ENCODE data around the gene PCBP3. TPM values are rescaled to one million over a fixed set of nuclear protein-coding genes. Genes with fewer than 3 reads are reported as not detected.

Gene PCBP3
- total and polyA plus RNA-seq, 10 of the 15 experiments (the other 5 are each of a cell fraction or from before 2014, with no cell fraction given), result 0.09 to 1.3 (median 0.46) TPM; not detected in 3

DNA sequence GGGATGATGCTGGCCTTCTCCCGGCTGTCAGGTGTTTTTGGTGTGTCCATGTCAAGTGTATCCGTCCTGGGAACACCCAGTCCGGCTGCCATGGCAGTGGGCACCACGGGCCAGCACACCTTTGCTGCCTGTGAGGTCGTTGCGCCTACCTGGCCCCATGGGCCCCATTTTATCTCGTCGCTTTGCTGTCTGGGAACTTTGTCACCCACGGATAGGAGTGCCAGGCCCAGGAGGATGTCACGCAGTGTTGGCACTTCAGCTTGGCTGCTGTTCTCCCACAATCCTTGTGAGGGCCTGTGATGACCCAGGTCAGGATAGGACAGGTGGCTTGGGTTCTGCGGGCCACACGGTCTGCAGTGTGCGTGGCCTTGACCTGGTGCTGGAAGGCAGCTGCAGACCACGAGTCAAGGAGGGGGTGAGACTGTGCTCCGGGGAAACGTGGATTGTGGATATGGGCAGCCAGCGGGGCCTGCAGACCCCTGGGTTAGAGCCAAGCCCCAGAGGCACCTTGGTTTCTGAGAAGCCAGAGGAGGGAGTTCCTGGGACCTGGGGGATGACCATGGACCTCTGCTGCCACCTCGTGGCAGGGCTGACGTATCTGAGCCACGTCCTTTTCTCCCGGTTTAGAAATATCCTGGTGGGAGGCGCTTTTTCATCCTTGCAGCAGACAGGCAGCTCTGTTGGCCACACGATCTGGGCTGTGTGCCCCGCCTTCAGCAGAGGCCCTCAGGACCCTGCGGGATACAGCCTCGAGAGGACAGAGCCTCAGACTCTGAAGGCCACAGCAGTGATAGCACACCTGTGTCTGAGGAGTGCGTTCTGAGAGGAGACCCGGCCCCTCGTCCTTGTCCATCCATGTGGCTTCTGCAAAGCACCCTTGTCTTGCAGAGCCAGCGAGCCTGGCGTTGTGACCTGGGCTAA lies 176.9 kb downstream of the PCBP3 start:
- ChIA-PET SMC1A (ENCODE audit: uncharacterized antibody, unreplicated experiment) (interaction anchor here (5.3 kb wide), 1 partner anchor 264 kb away, joined by 38 read pairs; no protein-coding TSS in a partner anchor), CTCF (interaction anchor here (0.6 to 8.0 kb wide), 11 partner anchors 9 to 680 kb away, joined by 3 to 82 read pairs (median 4); no protein-coding TSS in a partner anchor), RAD21 (ENCODE audit: unreplicated experiment) (interaction anchor here (6.0 kb wide), 1 partner anchor 265 kb away, joined by 42 read pairs; no protein-coding TSS in a partner anchor), POLR2A (interaction anchor here (0.5 kb wide), 1 partner anchor 57 kb away, joined by 3 read pairs; no protein-coding TSS in a partner anchor)
- no peak overlapping the region for H3K9ac ChIP-seq (ENCODE audit: control insufficient read depth, insufficient read depth, low read length)
- no peak for DNase-seq (ENCODE audit: low read depth, low spot score)
- H3K36me3 ChIP-seq (ENCODE audit: control insufficient read depth in 2 of 2, insufficient read depth in 2 of 2, low read length in 1 of 2), result no peaks in the 10 kb centered on the region
- no peaks in the 10 kb centered on the region for H4K20me1 ChIP-seq (ENCODE audit: control insufficient read depth, insufficient read depth)
- H3K4me2 ChIP-seq (ENCODE audit: control insufficient read depth, insufficient read depth), result no peak overlapping the region
- intact Hi-C loops (cut with micrococcal nuclease; ENCODE audit: unreplicated experiment), result loop anchor here (1.0 to 10.0 kb wide), 4 partner anchors 264 to 680 kb away; no protein-coding TSS in a partner anchor
- ATAC-seq, result peak; percentile 88
- no peak overlapping the region; the same call in 1 of the 2 replicates for H2AFZ ChIP-seq (ENCODE audit: control insufficient read depth, low read depth, low read length)
- H3K9me3 ChIP-seq (replicated peaks; ENCODE audit: control insufficient read depth, insufficient read depth, low read length), result no peaks in the 10 kb centered on the region
- no peak overlapping the region for H3K4me3 ChIP-seq
- WGBS (ENCODE audit: insufficient coverage, insufficient replicate concordance, low lambda C conversion rate, missing lambda C conversion rate), result 33% methylated on average over 31 of the region's 31 CpGs
- H3K79me2 ChIP-seq (ENCODE audit: control insufficient read depth, insufficient read depth, low read length), result no peaks in the 10 kb centered on the region
- 0 out of 2 replicates have a peak, but pooled peaks have one; percentile 51 for TF ChIP-seq RB1 (IDR thresholded peaks at IDR 0.05; ENCODE audit: borderline replicate concordance)
- TF ChIP-seq, protein P1, sequence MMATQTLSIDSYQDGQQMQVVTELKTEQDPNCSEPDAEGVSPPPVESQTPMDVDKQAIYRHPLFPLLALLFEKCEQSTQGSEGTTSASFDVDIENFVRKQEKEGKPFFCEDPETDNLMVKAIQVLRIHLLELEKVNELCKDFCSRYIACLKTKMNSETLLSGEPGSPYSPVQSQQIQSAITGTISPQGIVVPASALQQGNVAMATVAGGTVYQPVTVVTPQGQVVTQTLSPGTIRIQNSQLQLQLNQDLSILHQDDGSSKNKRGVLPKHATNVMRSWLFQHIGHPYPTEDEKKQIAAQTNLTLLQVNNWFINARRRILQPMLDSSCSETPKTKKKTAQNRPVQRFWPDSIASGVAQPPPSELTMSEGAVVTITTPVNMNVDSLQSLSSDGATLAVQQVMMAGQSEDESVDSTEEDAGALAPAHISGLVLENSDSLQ (IDR thresholded peaks at IDR 0.05), result 0 out of 2 replicates have a peak, but pooled peaks have one; percentile 19
- no peak for TF ChIP-seq HDAC6 (IDR thresholded peaks at IDR 0.05; ENCODE audit: unreplicated experiment)
- TF ChIP-seq GATAD2B (conservative IDR thresholded peaks at IDR 0.05; ENCODE audit: low read depth), result 0 out of 2 replicates have a peak, but pooled peaks have one; percentile 42
- TF ChIP-seq NR2F1 (conservative IDR thresholded peaks at IDR 0.05), result 0 out of 2 replicates have a peak, but pooled peaks have one; percentile 7
- peak; percentile 94 for TF ChIP-seq RAD21 (IDR thresholded peaks at IDR 0.05; ENCODE audit: insufficient read depth, low read depth, low read length)
- TF ChIP-seq BACH1 (IDR thresholded peaks at IDR 0.05; ENCODE audit: borderline replicate concordance), result no peak
- TF ChIP-seq CREM (IDR thresholded peaks at IDR 0.05; ENCODE audit: low read depth), result peak; percentile 76
- 0 out of 2 replicates have a peak, but pooled peaks have one; percentile 36 for TF ChIP-seq ZNF207 (IDR thresholded peaks at IDR 0.05; ENCODE audit: borderline replicate concordance)
- TF ChIP-seq BHLHE40 (IDR thresholded peaks at IDR 0.05; ENCODE audit: borderline replicate concordance in 1 of 2, low read depth in 2 of 2, low read length in 1 of 2), result 0 out of 4 replicates have a peak, but pooled peaks have one; percentile 6 to 19
- TF ChIP-seq POU2F2 (IDR thresholded peaks at IDR 0.05; ENCODE audit: borderline replicate concordance, low read depth, low read length), result 0 out of 3 replicates have a peak, but pooled peaks have one; percentile 30
- no peak for TF ChIP-seq NR2C2 (IDR thresholded peaks at IDR 0.05; ENCODE audit: borderline replicate concordance, control insufficient read depth, insufficient read length, low read depth)
- TF ChIP-seq, protein P2, sequence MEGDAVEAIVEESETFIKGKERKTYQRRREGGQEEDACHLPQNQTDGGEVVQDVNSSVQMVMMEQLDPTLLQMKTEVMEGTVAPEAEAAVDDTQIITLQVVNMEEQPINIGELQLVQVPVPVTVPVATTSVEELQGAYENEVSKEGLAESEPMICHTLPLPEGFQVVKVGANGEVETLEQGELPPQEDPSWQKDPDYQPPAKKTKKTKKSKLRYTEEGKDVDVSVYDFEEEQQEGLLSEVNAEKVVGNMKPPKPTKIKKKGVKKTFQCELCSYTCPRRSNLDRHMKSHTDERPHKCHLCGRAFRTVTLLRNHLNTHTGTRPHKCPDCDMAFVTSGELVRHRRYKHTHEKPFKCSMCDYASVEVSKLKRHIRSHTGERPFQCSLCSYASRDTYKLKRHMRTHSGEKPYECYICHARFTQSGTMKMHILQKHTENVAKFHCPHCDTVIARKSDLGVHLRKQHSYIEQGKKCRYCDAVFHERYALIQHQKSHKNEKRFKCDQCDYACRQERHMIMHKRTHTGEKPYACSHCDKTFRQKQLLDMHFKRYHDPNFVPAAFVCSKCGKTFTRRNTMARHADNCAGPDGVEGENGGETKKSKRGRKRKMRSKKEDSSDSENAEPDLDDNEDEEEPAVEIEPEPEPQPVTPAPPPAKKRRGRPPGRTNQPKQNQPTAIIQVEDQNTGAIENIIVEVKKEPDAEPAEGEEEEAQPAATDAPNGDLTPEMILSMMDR (IDR thresholded peaks at IDR 0.05 in 2 of 3, conservative IDR thresholded peaks at IDR 0.05 in 1 of 3; ENCODE audit: control insufficient read depth in 2 of 3, extremely low read depth in 1 of 3, insufficient read depth in 1 of 3, low read depth in 3 of 3, low read length in 3 of 3), result peak; percentile 83 to 94 (median 90); a peak in 5 of 6 replicates
- TF ChIP-seq YY1 (IDR thresholded peaks at IDR 0.05; ENCODE audit: low read depth, low read length), result peak; percentile 50; the same call in 1 of the 2 replicates
- peak; percentile 22; the same call in 1 of the 2 replicates for TF ChIP-seq IKZF1 (conservative IDR thresholded peaks at IDR 0.05)
- 0 out of 2 replicates have a peak, but pooled peaks have one; percentile 59 for TF ChIP-seq CREB1 (IDR thresholded peaks at IDR 0.05; ENCODE audit: low read depth)
- peak; percentile 38; the same call in 1 of the 2 replicates for TF ChIP-seq IRF4 (IDR thresholded peaks at IDR 0.05; ENCODE audit: low read depth, low read length)
- TF ChIP-seq SMC3 (IDR thresholded peaks at IDR 0.05; ENCODE audit: borderline replicate concordance, low read length), result peak; percentile 95
- no peak for TF ChIP-seq ZZZ3 (IDR thresholded peaks at IDR 0.05; ENCODE audit: control insufficient read depth, insufficient read length, low read depth)
- no TSS peak for BruUV-seq (replicated peaks)
- peaks cover 4% of the 10 kb centered on the region for H3K4me1 ChIP-seq (ENCODE audit: control insufficient read depth, insufficient read depth, low read length)
- H3K27ac ChIP-seq (ENCODE audit: control insufficient read depth, insufficient read depth), result no peak overlapping the region
- no peaks in the 10 kb centered on the region for H3K27me3 ChIP-seq (replicated peaks in 1 of 2; ENCODE audit: control insufficient read depth in 2 of 2, insufficient read depth in 2 of 2, low read length in 1 of 2)
- FAIRE-seq, result peak; percentile 87
- in situ Hi-C loops (cut with MboI), result loop anchor here (25.0 kb wide), 1 partner anchor 358 kb away; no protein-coding TSS in a partner anchor

Measured in GM12878 (cell line).